ENCODE measurements around the gene RNF14. TPM values are rescaled to one million over a fixed set of nuclear protein-coding genes. Genes with fewer than 3 reads are reported as not detected.

Gene RNF14
- total and polyA plus RNA-seq, 9 of the 15 experiments (the other 6 are each of a cell fraction or from before 2014, with no cell fraction given), result 36.3 to 140 (median 75.1) TPM

- TF ChIP-seq ZNF311 (CRISPR knock-in tag; IDR thresholded peaks at IDR 0.05), result no peak
- TF ChIP-seq SFPQ (IDR thresholded peaks at IDR 0.05; ENCODE audit: low read depth, low read length), result no peak
- no peak for TF ChIP-seq ZNF551 (CRISPR knock-in tag; IDR thresholded peaks at IDR 0.05)
- TF ChIP-seq ZNF232 (CRISPR knock-in tag; IDR thresholded peaks at IDR 0.05), result no peak
- TF ChIP-seq ETS1 (conservative IDR thresholded peaks at IDR 0.05; ENCODE audit: control insufficient read depth, low read depth, low read length), result peak; percentile 22; the same call in 1 of the 2 replicates
- peak; percentile 78 for TF ChIP-seq HMGN3 (IDR thresholded peaks at IDR 0.05; ENCODE audit: borderline replicate concordance, extremely low read depth, insufficient read length, low read depth, low read length)
- no peak for TF ChIP-seq ZNF609 (CRISPR knock-in tag; IDR thresholded peaks at IDR 0.05; ENCODE audit: borderline replicate concordance)
- no peak for TF ChIP-seq HMBOX1 (IDR thresholded peaks at IDR 0.05)
- peak; percentile 94 for TF ChIP-seq POLR2B (IDR thresholded peaks at IDR 0.05; ENCODE audit: low read depth, partially characterized antibody)
- TF ChIP-seq ZNF41 (CRISPR knock-in tag; conservative IDR thresholded peaks at IDR 0.05), result no peak
- no peak for TF ChIP-seq KLF16 (IDR thresholded peaks at IDR 0.05)
- no peak for TF ChIP-seq ARID3B (CRISPR knock-in tag; IDR thresholded peaks at IDR 0.05; ENCODE audit: borderline replicate concordance)
- TF ChIP-seq RAD21 (CRISPR knock-in tag; conservative IDR thresholded peaks at IDR 0.05 in 1 of 2, IDR thresholded peaks at IDR 0.05 in 1 of 2), result no peak
Measured at GRCh38 chr5:141923448-141924313, 45.2 kb upstream of the RNF14 start, which contains the start of gene DELE1 (continued).

All from K562 (cell line).